Ishikawa (cell line): ENCODE measurements around the gene C10orf62.
A peak's percentile ranks its signal among the peaks of the same experiment; 100 is the strongest.

Source experiments
- CEBPB ChIP-seq: IDR thresholded peaks from 2 replicates; pipeline ENCODE4 v1.6.1; 2012
- CREB1 ChIP-seq: IDR thresholded peaks from 2 replicates; pipeline ENCODE4 v1.6.1; 2012; ENCODE audit warnings: low read depth
- EGR1 ChIP-seq: IDR thresholded peaks from 2 replicates; pipeline ENCODE4 v1.6.1; 2012
- EP300 ChIP-seq: IDR thresholded peaks from 2 replicates; pipeline ENCODE4 v1.6.1; 2012; ENCODE audit warnings: borderline replicate concordance
- FOXM1 ChIP-seq: IDR thresholded peaks from 2 replicates; pipeline ENCODE4 v1.6.1; 2012; ENCODE audit warnings: low read depth, borderline replicate concordance
- MAX ChIP-seq: IDR thresholded peaks from 2 replicates; pipeline ENCODE4 v1.6.1; 2012
- NFIC ChIP-seq: IDR thresholded peaks from 2 replicates; pipeline ENCODE4 v1.6.1; 2012
- RAD21 ChIP-seq: IDR thresholded peaks from 2 replicates; pipeline ENCODE4 v1.6.1; 2012; ENCODE audit warnings: low read depth
- REST ChIP-seq: IDR thresholded peaks from 2 replicates; pipeline ENCODE4 v1.6.1; 2012; ENCODE audit warnings: low read depth, mild to moderate bottlenecking
- TAF1 ChIP-seq: IDR thresholded peaks from 2 replicates; pipeline ENCODE4 v1.6.1; 2012; ENCODE audit warnings: low read depth, mild to moderate bottlenecking
- TCF12 ChIP-seq: IDR thresholded peaks from 2 replicates; pipeline ENCODE4 v1.6.1; 2012; ENCODE audit warnings: low read depth
- TEAD4 ChIP-seq: IDR thresholded peaks from 2 replicates; pipeline ENCODE4 v1.6.1; 2012
- USF1 ChIP-seq: IDR thresholded peaks from 2 replicates; pipeline ENCODE4 v1.6.1; 2012
- YY1 ChIP-seq: IDR thresholded peaks from 2 replicates; pipeline ENCODE4 v1.6.1; 2012; ENCODE audit warnings: low read depth
- ZBTB7A ChIP-seq: IDR thresholded peaks from 2 replicates; pipeline ENCODE4 v1.6.1; 2012; ENCODE audit warnings: low read depth

C10orf62 gene

GRCh38 chr10:97590082-97590747 is 694 bp downstream of the C10orf62 start:
- TF ChIP-seq ZBTB7A = no peak
- no peak for TF ChIP-seq CEBPB
- TF ChIP-seq FOXM1 = no peak
- TF ChIP-seq TAF1 = no peak
- TF ChIP-seq TEAD4 = no peak
- no peak for TF ChIP-seq CREB1
- no peak for TF ChIP-seq USF1
- TF ChIP-seq MAX = no peak
- TF ChIP-seq REST = no peak
- TF ChIP-seq YY1 = no peak
- no peak for TF ChIP-seq NFIC
- no peak for TF ChIP-seq TCF12

- TF ChIP-seq NFIC (peak; percentile 41; the same call in 1 of the 2 replicates), REST (no peak)
Observed at GRCh38 chr10:97590748-97591495, 1.4 kb downstream of the C10orf62 start.

GRCh38 chr10:97593421-97593820 is 3.9 kb downstream of the C10orf62 start:
- TF ChIP-seq USF1 = no peak
- TF ChIP-seq EGR1 = no peak
- TF ChIP-seq REST = no peak
- TF ChIP-seq YY1 = no peak
- TF ChIP-seq TAF1 = no peak

- no peak for TF ChIP-seq FOXM1
- TF ChIP-seq NFIC = no peak
- peak; percentile 27; the same call in 1 of the 2 replicates for TF ChIP-seq TCF12
- TF ChIP-seq TEAD4 = 0 out of 2 replicates have a peak, but pooled peaks have one; percentile 25
- TF ChIP-seq ZBTB7A = no peak
- TF ChIP-seq EP300 = no peak
Observed at GRCh38 chr10:97596101-97597082, 6.9 kb downstream of the C10orf62 start.

- no peak for TF ChIP-seq TEAD4
- TF ChIP-seq FOXM1 = no peak
- TF ChIP-seq RAD21 = no peak
- no peak for TF ChIP-seq EGR1
- no peak for TF ChIP-seq USF1
- TF ChIP-seq TCF12 = no peak
- no peak for TF ChIP-seq MAX
- TF ChIP-seq YY1 = no peak
- TF ChIP-seq CREB1 = no peak
- TF ChIP-seq NFIC = no peak
- no peak for TF ChIP-seq TAF1
- no peak for TF ChIP-seq REST
- no peak for TF ChIP-seq CEBPB
- no peak for TF ChIP-seq EP300
Observed at GRCh38 chr10:97597778-97598177, 8.3 kb downstream of the C10orf62 start.
